NCI-H82 treated with DMSO at 0.1 percent for 48 hours (cell line): ENCODE results near the gene POM121.
"Not testable (repeated sequence)": the region's sequence is repeated elsewhere in the genome, so short reads cannot be mapped to it uniquely, and the experiment has no call there.

Experiments used
- DNase-seq: peaks from one replicate; lab custom pipeline; 2025; ENCODE audit not compliant: unreplicated experiment; lab: John Stamatoyannopoulos, UW

POM121 gene

GRCh38 chr7:72949276-72949675 lies 24.4 kb downstream of the POM121 start:
- not testable (repeated sequence) for DNase-seq

- DNase-seq = not testable (repeated sequence)
These were observed 24.8 kb downstream of the POM121 start for GRCh38 chr7:72949686-72950085.

- not testable (repeated sequence) for DNase-seq
These were observed 25.5 kb downstream of the POM121 start for GRCh38 chr7:72950432-72950831.

- not testable (repeated sequence) for DNase-seq
These were observed 29.1 kb downstream of the POM121 start for GRCh38 chr7:72953901-72954562.

GRCh38 chr7:72954563-72955198 lies 29.8 kb downstream of the POM121 start:
- DNase-seq = not testable (repeated sequence)

GRCh38 chr7:72960029-72960428 lies 35.1 kb downstream of the POM121 start:
- not testable (repeated sequence) for DNase-seq

GRCh38 chr7:72960626-72961345 lies 35.9 kb downstream of the POM121 start:
- DNase-seq = not testable (repeated sequence)

- not testable (repeated sequence) for DNase-seq
These were observed 36.4 kb downstream of the POM121 start for GRCh38 chr7:72961346-72961650.

GRCh38 chr7:72963056-72963455 lies 38.2 kb downstream of the POM121 start:
- DNase-seq = not testable (repeated sequence)

- not testable (repeated sequence) for DNase-seq
These were observed 40.5 kb downstream of the POM121 start for GRCh38 chr7:72965186-72965975.

- DNase-seq = not testable (repeated sequence)
These were observed 42.0 kb downstream of the POM121 start for GRCh38 chr7:72966892-72967291.

- not testable (repeated sequence) for DNase-seq
These were observed 44.2 kb downstream of the POM121 start, which contains the start of gene TRIM74 for GRCh38 chr7:72968980-72969516. TRIM74 (minus strand) TSS chr7:72969466; CDS start chr7:72966157, 3,309 bp downstream.

GRCh38 chr7:72969688-72970087 lies 44.8 kb downstream of the POM121 start:
- DNase-seq = not testable (repeated sequence)

- DNase-seq = not testable (repeated sequence)
These were observed 46.6 kb downstream of the POM121 start for GRCh38 chr7:72971505-72971904.

GRCh38 chr7:72974781-72975180 lies 49.9 kb downstream of the POM121 start:
- not testable (repeated sequence) for DNase-seq

GRCh38 chr7:72975656-72976286 lies 50.9 kb downstream of the POM121 start:
- not testable (repeated sequence) for DNase-seq

- not testable (repeated sequence) for DNase-seq
These were observed 51.5 kb downstream of the POM121 start for GRCh38 chr7:72976434-72976833.

- DNase-seq = not testable (repeated sequence)
These were observed 55.5 kb downstream of the POM121 start for GRCh38 chr7:72980382-72980781.

- not testable (repeated sequence) for DNase-seq
These were observed 57.2 kb downstream of the POM121 start for GRCh38 chr7:72982084-72982483.
